ENCODE results near the gene MED25.
"Not testable (repeated sequence)": the region's sequence is repeated elsewhere in the genome, so short reads cannot be mapped to it uniquely, and the experiment has no call there.

The MED25 gene

DNA sequence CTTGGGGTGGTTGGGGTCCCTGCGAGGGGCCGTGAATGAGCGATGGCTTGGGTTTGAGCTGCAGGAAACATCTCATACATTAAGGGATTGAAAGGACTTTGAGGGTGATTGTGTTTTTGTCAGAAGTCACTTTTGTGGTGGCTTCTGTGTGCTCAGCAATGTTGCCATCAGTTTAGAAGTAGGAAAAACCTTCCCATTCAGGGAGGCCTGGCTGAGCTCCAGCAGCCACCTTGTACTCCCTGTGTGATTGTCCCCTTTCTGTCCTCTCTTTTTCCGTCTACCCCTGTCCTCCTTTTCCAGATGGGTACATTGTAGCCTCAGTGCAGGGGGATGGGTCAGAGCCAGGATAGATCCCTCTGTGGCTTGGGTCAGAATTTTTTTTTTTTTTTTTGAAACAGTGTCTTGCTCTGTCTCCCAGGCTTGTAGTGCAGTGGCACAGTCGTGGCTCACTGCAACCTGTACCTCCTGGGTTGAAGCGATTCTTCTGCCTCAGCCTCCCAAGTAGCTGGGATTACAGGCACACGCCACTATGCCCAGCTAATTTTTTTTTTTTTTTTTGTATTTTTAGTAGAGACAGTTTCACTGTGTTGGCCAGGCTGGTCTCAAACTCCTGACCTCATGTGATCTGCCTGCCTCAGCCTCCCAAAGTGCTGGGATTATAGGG is 1.5 kb downstream of the MED25 start:
- DNase-seq = not testable (repeated sequence)

DNA sequence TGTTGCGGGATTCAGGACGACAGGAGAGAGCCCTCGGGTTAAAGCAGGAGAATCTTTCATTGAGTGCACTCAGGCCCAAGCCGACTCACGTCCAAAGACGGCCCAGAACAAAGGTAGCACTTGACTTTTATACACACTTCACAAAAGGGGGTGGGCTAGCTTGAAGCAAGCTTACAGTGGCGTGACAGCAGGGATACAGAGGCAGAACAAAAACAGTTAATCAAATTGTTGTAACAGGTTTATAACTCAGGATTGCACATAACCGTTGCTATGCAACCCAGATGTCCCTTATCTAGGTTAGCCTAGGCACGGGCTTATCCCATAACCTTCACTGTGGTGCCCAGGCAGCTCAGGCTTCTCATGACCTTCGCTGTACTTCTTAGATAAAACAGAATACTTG is 2.0 kb downstream of the MED25 start:
- no peak for DNase-seq

DNA sequence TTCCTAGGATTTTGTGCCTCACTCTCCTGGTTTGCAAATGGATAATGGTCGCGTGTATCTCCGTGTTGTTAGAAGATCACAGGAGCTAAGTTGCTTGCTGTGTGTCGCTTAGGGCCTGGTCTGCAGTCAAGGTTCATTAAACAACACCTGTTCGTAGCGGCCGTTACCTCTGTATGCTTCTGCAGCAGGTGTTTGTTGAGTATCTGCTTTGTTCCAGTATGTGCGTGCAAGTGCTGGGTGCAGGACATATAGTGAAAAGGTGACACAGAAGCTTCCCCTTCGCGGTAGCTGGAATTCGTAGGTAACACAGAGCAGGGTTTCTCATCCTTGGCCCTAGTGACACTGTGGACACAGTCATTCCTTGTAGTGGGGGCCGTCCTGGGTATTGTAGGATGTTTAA is 5.4 kb downstream of the MED25 start:
- no peak for DNase-seq

DNA sequence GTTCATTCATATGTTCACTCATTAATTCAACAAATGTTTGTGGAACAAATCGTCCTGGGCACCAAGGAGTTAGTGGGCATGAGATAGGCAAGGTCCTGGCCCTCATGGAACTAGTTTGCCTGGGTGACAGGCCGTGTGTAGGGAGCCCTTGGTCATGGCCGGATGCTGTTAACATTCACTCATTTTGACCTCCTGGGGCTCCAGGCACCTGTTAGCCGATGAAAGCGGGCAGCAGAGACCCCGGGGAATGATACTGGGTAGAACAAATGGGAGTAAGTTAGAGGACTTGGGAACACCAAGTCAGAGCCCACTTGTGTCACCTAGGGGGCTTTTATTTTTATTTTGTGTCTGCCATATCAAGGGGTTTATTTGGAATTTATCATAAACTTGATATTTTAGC is 6.6 kb downstream of the MED25 start:
- no peak for DNase-seq

DNA sequence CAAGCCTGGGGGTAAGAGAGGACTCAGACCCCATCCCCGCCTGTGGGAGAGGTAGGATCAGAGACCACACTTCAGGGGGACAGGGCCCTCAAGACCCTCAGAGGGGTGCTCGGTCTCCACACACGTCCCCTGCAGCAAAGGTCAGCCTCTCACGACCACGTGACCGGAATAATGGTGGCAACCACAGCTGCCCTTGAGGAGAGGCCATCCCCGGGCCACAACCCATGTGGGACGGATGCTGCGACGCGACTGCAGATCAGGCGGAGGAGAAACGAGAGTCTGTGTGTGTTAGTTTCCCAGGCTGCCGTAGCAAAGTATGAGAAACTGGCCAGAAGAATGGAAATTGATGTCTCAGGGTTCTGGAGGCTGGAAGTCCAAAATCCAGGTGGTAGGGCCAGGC is 8.9 kb downstream of the MED25 start:
- no peak for DNase-seq

DNA sequence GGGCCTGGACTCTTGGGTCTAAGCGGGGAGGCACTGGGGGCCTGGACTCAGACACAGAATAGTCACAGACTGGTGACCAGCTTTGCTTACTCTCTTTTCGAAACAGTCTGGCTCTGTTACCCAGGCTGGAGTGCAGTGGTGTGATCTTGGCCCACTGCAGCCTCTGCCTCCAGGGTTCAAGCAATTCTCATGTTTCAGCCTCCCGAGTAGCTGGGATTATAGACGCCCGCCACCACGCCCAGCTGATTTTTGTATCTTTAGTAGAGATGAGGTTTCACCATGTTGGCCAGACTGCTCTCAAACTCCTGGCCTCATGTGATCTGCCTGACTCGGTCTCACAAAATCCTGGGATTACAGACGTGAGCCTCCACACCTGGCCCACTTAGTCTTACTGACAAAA is 11.1 kb downstream of the MED25 start:
- DNase-seq = no peak

DNA sequence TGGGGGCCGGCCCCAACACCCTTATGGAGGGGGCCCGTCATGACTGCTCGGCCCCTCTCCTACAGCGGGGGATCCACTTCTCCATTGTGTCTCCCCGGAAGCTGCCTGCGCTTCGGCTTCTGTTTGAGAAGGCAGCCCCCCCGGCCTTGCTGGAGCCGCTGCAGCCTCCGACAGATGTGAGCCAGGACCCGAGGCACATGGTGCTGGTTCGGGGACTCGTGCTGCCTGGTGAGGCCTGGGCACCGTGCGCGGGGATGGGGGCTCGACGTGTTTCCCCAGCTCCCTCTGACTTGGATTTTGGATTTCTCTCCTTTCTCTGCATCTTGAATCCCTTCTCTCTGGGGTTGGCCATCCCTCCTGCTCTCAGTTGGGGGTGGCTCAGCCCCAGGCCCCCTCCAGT is 11.6 kb downstream of the MED25 start:
- DNase-seq = no peak

DNA sequence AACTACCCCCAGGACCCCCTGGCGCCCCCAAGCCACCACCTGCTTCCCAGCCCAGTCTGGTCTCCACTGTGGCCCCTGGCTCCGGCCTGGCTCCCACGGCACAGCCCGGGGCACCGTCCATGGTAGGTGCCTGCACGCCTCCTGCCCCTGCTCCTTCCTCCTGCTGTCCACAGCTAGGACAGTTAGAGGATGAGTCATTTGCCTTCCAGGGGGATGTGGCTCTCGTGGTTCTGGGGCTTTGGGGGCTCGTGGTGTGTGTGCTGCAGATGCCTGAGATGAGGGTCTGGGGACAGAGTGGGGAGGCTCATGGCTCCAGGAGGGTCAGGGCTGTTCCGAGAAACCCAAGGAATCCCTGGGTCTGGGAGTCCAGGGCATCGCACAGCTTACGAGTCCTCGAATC is 12.7 kb downstream of the MED25 start:
- DNase-seq = no peak

DNA sequence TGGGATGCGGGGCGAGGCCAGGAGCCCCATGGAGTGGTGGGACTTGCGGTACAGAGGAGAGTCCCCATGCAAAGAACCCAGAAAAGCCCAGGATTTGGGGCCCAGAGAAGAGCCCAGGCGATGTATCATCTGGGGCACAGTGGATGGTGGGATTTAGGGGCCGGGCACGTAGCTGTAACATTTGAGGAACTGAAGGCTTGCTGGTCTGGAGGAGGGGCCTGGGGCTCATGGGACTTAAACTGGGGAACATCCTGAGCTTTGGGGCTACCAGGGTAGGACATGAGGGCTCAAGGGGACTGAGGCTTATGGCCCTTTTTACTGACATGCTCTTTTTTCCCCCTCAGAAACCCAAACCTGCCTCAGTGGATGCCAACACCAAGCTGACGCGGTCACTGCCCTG is 13.5 kb downstream of the MED25 start:
- DNase-seq = no peak

DNA sequence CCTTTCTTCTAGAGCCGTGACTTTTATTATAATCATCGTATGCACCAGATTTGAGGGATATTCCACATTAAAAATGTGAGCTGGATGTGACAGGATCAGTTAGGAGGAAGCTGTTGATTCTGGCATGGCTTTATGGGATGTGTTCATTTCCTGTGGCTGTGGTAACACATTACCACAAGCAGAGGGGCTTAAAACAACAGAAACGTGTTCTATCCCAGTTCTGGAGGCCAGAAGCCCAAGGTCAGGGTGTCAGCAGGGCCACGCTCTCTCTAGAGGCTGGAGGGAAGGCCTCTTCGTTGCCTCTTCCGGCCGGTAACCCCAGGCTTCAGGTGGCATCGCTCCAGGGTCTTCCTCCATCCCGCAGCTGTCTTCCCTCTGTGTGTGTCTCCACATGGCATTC is 14.5 kb downstream of the MED25 start:
- DNase-seq = no peak

DNA sequence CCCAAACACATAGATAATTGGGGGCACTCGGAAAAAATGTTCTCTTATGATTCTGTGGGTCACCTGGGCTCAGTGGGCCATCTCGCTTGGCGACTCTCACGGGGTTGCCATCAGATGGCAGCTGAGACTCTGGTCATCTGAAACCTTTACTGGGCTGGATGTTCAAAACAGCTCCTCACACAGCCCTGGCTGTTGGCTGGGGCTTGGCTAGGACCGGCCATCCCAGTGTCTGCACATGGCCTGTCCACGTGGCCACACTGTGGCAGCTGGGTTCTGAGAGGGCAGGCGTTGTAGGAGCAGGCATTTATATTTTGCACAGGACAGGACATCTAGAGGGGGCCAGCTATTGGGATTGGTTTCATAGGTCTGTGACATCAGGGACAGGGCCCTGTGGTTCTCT is 15.5 kb downstream of the MED25 start:
- DNase-seq = no peak

DNA sequence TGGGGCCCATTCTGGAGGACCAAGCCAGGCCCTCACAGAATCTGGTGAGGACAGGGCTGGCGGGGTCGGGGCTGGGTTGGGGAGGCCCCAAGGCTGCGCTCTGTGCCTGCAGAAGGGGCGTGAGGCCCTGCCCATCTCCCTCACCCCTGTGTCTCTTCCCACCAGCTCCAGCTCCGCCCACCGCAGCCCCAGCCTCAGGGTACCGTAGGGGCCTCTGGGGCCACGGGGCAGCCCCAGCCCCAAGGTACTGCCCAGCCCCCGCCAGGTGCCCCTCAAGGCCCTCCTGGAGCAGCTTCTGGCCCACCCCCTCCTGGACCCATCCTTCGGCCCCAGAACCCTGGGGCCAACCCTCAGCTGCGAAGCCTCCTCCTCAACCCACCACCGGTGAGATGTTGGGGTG is 17.5 kb downstream of the MED25 start:
- no peak for DNase-seq

DNA sequence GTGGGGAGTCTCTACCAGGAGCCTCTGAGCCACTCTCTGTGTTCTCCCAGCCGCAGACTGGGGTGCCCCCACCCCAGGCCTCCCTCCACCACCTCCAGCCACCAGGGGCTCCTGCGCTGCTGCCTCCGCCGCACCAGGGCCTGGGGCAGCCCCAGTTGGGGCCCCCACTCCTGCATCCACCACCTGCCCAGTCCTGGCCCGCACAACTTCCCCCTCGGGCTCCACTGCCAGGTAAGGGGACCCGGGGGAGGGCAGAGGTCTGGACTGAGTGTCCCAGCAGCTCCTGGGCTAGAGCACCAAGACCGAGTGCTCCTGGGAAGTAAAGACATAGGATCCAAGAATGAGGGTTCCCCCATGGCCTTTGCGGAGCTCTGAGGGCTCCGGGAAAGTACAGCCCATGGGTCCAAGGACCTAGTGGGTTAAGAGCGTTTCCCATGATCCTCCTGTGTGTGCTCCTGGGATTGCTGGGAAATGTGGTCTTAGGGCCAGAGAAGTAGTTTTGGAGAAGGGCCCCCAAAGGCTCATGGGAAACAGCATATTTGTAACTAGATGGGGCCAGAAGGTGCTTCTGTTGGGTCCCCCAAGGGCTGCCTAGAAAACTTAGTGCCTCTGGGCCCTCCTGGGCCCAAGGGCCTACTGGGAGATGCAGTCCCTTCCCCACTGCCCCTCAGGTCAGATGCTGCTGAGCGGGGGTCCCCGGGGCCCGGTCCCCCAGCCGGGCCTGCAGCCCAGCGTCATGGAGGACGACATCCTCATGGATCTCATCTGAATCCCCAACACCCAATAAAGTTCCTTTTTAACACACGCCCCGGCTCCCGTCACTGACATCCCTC is 18.3 kb downstream of the MED25 start:
- DNase-seq = no peak

DNA sequence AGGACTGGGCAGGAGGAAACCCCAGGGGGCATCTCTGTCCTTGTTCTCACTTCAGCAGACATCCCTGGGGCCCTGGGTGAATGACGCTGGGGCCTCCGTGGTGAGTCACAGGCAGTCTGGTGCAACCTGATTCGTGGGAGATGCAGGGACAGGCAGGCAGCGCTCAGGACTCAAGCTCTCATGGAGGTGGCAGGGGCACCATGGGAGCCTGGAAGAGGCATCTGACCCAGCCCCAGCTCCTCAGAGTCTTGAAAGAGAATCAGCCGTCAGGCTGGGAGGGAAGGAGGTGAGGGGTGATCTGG is 18.9 kb downstream of the MED25 start:
- no peak for DNase-seq

DNA sequence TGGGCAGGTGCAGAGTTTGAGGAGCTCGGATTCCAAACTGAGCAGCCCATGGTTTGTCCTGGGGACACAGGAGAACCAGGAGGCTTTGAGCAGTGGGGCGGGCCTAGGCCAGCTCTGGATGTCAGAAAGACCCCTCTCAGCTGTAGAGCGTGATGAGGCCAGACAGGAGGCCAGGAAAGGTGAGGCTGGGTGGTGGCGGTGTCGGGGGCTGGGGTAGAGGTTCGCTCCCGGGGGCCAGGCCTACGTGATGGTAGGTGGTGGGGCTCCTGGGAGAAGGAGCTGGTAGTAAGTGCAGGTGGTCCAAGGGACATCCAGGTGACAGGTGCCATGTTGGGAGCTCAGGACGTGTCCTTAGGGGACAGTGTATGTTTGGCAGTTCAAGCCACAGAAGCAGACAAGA is 19.3 kb downstream of the MED25 start:
- DNase-seq = no peak

DNA sequence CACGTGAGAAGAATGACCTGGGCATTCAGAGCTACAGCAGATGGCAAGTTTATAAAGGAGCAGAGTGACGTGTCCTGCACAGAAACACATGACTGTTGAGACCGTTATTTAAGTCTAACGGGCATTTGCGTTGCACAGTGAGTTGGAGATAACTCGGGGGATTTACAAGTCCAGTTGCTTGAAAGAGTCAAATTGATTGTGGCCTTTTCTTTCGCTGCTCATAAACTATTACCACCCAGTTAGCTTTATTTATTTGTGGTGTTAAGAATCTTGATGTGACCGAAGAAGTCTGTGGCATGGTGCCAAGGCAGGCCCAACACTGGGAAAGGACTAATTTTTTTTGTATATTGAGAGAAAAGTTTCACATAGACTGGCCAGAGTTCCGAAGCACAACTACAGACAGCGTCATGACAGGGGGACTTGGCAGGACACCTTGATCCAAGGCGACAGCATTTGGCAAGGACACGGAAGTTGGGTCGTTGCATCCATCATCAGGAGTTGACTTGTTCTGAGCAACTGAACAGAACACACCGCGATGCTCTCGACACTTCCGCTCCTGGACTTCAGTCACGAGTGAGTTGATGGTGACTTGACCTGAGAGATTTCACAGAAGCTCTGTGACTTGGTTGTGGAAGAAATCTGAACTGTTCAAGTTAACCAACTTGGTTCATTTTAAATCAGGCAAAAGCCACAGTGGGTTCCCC is 20.9 kb downstream of the MED25 start:
- no peak for DNase-seq

DNA sequence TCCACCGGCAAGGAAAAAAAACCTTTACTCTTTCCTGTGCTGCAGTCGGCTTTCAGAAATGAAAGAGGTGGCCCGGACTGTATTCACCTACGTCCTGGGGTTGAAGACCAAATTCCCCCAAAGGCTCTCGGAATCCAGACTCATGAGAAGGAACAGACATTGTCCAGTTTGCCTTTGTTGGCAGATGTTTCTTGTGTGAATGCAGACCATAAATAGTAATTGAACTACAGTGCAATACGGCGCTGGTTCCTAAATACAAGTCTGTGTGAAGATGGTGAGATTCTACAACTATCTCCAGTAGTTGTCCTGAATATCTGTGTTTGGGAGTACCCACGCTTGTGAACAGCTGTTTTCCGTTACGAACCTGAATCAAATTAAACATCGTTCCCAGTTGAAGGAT is 21.6 kb downstream of the MED25 start:
- no peak for DNase-seq

DNA sequence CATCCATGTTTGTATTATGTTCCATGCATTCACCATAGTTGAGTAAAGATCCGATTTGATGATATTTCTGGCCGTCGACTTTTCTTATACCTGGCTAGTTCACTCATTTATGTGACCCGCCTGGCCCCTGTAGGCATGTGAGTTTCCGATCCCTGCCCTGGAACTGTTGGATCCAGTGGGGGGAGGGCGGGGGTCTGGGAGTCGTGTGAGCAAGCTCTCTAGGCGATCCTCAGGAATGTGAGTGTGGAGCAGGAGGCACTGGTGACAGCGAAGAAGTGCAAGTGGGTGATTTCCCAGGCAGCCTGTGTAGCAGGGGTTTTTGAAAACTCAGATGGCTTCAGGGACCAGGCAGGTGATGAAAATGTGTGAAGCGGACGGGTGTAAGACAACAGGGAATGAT is 22.2 kb downstream of the MED25 start:
- no peak for DNase-seq

DNA sequence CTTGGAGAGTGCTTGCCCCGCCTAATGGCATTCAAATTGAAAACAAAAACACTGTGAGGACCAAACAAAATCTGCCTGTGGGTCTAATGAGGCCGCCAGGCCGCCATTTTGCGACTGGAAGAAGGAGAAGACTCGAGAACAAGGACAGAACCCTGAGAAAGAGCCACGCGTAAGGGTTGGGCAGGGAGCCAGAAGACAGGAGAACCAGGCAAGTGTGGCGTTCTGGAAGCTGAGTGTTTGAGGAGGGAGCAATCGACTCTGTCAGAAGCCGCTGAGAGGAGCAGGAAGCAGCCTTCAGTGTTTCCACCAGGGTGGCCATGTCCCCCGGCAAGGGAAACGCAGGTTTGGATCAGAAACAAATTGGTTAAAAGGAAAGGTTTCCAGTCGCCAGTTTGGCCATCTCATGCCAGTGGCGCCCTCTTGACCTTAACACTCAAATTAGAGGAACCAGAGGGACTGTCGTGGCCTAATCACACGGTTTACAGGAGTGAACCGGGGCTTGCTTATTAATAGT is 22.7 kb downstream of the MED25 start:
- DNase-seq = no peak

DNA sequence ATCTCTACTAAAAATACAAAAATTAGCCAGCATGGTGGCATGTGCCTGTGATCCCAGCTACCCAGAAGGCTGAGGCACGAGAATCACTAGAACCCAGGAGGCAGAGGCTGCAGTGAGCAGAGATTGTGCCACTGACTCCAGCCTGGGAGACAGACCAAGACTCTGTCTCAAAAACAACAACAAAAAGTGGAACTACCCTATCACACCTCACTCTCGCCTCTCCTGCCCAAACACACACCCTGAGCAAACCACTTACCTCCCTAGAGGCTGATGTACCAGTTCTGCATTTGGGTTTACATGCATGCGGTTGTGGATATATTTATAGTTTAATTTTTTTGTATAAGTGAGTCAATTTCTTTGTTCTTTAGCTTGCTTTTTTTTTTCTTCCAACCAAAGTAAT is 25.2 kb downstream of the MED25 start:
- DNase-seq = no peak

DNA sequence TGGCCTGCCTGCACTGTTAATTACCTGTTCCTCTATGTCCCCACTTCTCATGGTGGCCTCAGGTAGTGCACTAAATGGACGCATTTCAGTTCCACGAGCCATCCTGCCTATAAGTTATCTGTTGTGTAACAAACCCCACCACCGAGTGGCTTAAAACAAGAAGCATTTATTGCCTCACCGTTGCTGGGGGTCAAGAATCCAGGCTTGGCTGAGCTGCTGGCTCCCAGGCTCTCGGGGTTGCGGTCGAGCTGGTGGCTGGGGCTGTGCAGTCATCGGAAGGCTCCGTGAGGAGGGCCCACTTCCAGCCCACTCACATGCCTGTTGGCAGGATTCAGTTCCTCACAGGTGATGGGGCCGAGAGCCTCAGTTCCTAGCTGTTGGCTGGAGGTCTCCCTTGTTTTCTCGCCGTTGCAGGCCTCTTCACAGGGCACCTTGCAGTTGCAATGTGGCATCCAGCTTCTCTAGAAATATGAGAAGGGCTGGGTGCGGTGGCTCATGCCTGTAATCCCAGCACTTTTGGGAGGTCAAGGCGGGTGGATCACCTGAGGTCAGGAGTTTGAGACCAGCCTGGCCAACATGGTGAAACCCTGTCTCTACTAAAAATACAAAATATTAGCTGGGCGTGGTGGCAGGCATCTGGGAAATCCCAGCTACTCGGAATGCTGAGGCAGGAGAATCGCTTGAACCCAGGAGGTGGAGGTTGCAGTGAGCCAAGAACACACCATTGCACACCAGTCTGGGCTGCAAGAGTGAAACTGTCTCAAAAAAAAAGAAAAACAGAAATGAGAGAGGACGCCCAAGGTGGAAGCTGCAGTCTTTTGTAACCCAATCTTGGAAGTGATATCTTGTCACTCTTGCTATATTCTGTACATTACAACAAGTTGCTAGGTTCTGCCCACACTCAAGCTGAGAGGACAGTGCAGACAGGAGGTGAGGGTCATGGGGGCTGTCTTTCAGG is 26.3 kb downstream of the MED25 start:
- no peak for DNase-seq

DNA sequence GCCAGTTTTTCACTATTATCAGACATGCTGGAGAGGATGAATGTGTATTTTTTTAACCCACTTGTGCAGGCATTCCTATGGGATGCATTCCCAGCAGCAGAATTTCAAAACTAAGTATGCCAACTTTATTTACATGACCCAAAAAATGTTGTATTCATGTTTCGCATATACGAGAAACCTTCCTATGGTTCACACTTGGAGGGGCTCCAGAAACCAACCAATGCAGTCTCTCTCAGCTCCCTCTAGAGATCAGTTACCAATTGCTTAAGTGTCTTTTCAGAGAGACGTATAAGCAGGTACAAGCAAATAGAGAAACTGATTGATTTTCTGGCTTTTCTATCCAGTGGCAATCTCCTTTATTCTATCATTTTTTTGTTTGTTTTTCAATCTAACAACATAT is 27.3 kb downstream of the MED25 start:
- DNase-seq = no peak

DNA sequence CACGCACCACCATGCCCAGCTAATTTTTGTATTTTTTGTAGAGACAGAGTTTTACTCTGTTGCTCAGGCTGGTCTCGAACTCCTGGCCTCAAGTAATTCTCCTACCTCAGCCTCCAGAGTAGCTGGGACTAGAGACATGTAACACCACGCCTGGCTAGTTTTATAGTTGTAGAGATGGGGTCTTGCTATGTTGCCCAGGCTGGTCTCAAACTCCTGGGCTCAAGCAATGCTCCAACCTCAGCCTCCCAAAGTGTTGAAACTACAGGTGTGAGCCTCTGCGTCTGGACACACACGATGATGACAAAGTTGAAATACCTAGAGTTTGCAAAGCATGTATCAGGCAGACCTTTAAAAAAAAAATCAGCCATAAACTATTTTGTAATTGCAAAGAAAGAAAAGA is 28.3 kb downstream of the MED25 start:
- no peak for DNase-seq
